Frontal cortex (tissue), 4 donors: ENCODE data around the gene EXOG. TPM values are rescaled to one million over a fixed set of nuclear protein-coding genes. Genes with fewer than 3 reads are reported as not detected.
A peak's percentile ranks its signal among the peaks of the same experiment; 100 is the strongest.

Source experiments
- DNase-seq, 2 donors: peaks; one replicate each; pipeline ENCODE4 v3.0.0; 2012; ENCODE audit warnings: low spot score in 2 of 2
- FAIRE-seq: peaks from 2 replicates; lab custom pipeline; 2012; peaks lifted over from hg19 to GRCh38; lab: Jason Lieb, UNC
- total RNA-seq: library from RNA; depleted of rRNA; stranded (reverse); fragments of >200 nt; gene quantifications from one replicate; pipeline ENCODE4 v1.2.3, GENCODE V29; 2014
- donor health status: control.
- donor health status: control.
- donor health status: control.

The EXOG gene
- total RNA-seq, result 13.5 TPM

DNA sequence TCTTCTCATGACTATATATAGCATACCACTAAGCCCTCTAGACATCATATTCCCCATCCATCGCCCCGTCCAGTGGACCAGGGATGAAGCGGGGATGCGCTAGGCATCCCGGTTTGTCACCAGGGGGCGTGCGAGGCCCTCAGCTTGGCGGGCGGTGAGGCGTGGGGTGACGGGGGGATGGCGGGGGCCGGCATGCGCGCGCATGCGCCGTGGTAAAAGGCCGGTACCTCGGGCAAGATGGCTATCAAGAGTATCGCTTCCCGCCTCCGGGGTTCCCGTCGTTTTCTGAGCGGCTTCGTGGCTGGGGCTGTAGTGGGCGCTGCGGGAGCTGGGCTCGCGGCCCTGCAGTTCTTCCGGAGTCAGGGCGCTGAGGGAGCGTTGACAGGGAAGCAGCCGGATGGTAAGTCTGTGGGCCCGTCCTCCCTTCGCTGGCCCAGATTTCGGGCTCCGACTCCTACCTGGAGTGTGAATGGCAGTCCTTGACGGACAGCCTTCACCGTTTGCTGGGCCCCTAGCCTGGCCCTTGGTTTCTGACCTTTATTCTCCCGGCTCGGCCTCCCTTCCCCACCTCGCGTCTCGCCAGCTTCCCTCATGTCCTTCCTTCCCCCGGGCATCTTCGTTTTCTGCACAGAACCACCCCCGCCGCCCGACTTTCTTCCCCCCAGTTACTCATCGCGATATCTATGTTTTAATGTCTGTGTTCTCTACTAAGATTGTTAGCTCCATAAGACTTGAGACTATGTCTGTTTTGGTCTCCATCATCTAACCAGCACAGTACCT, at the start of gene EXOG:
Gene EXOG, plus strand, starts transcription at position 210 of the 780 bp plus-strand sequence. Its CDS starts 28 bp downstream, at position 238.
- no peak for FAIRE-seq
- peak; percentile 83 to 93 for DNase-seq

GRCh38 chr3:38446812-38447211, 49.3 kb upstream of the EXOG start:
- FAIRE-seq, result no peak
- no peak for DNase-seq

DNA sequence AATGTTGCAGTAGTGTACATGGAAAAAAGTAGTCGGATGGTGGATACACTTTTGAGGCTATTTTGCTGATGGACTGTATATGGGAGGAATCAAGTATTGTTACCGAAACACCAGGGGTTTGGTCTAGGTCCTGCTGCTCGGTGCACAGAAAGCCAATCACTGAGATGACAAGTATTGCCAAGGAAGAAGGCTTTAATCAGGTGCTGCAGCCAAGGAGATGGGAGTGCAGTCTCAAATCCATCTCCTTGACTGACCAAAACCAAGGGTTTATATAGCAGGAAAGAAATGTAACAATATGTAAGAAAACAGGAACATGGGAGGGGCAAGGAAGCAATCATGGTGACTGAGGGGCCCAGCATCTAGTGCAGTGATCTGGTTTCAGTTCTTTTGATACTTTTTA, 45.3 kb upstream of the EXOG start:
- FAIRE-seq, result no peak
- DNase-seq, result no peak

- FAIRE-seq (no peak), DNase-seq (peak; percentile 97 to 98)
These were observed 42.8 kb upstream of the EXOG start, which contains the start of gene ACVR2B for GRCh38 chr3:38453075-38453912. TSS of gene ACVR2B (plus strand) at chr3:38453890. CDS start at chr3:38454323, 433 bp downstream.

GRCh38 chr3:38453913-38454177, 42.3 kb upstream of the EXOG start:
- DNase-seq (no peak), FAIRE-seq (no peak)

GRCh38 chr3:38454178-38454883, 41.8 kb upstream of the EXOG start:
- no peak for FAIRE-seq
- peak; percentile 54 to 76 for DNase-seq

- FAIRE-seq (no peak), DNase-seq (peak; percentile 75 to 76)
These were observed 41.1 kb upstream of the EXOG start for GRCh38 chr3:38454884-38455638.

- DNase-seq (no peak), FAIRE-seq (no peak)
These were observed 40.3 kb upstream of the EXOG start for GRCh38 chr3:38455639-38456430.

DNA sequence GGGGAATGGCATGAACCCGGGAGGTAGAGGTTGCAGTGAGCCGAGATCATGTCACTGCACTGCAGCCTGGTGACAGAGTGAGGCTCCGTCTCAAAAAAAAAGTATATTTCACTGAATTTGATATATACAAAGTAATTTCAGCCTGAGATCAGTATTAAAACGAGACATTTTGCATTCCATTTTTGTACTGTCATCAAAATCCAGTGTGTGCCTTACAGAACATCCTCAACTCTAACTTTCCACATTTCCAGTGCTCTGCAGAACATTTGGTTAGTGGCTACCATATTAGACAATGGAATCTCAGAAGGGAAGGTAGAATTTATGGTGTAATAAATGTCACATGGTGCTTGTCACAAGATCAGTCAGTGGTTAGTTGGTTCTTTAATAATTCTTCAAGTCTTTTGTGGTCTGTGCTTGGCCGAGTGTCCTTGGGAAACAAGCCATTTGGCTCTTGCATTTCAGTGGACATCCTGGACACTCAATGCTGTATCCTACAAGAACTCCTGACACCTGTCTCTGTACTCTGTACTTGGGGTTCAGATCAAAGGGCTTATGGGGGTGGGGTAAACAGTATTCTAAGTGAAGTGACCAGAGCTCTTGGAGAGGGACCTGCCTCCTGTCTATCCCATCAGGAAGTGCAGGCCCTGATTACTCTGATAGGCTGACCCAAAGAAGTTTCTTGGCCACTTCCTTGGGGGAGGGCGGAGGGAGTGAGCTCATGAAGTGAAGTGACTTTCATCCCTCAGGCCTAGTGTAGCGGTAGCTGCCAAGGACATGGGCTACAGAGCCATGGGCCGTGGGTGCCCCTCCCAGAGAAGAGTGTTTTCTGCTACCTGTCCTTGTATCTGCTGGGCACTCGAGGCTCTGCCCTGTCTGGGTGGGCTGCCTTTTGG, 38.8 kb upstream of the EXOG start:
- FAIRE-seq (no peak), DNase-seq (no peak)

DNA sequence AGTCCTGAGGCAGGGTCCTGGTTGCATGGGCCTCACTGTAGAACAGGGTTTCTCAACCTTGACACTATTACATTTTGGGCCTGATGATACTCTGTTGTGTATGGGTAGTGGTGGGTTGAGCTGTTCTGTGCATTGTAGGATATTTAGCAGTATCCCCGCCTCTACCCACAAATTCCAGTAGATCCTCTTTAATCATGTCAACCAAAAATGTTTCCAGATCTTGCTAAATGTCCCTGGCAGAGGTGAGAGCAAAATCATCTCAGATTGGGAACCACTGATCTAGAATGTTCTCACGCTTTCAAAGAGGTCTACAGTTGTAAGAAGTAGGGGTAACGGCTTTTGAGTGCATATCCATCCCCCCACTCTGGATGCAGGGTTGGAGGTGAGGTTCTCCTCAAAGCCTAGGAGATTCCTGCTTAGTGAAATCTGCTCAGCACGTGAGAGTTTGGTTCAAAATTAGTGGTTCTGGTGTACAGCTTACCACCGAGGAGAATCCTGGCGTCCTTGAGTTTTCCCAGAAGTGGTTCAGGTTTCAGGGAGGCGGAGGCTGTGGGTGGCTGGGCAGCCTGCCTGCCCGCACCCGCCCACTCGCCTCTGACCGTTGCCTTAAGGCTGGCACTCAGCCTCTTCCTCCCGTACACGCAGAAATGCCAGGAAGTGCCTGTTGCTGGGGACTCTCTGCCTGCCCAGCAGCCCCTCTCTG, 37.2 kb upstream of the EXOG start:
- DNase-seq (peak in 1 of 2 donors; percentile 60), FAIRE-seq (no peak)

GRCh38 chr3:38459499-38460048, 36.6 kb upstream of the EXOG start:
- no peak for FAIRE-seq

DNA sequence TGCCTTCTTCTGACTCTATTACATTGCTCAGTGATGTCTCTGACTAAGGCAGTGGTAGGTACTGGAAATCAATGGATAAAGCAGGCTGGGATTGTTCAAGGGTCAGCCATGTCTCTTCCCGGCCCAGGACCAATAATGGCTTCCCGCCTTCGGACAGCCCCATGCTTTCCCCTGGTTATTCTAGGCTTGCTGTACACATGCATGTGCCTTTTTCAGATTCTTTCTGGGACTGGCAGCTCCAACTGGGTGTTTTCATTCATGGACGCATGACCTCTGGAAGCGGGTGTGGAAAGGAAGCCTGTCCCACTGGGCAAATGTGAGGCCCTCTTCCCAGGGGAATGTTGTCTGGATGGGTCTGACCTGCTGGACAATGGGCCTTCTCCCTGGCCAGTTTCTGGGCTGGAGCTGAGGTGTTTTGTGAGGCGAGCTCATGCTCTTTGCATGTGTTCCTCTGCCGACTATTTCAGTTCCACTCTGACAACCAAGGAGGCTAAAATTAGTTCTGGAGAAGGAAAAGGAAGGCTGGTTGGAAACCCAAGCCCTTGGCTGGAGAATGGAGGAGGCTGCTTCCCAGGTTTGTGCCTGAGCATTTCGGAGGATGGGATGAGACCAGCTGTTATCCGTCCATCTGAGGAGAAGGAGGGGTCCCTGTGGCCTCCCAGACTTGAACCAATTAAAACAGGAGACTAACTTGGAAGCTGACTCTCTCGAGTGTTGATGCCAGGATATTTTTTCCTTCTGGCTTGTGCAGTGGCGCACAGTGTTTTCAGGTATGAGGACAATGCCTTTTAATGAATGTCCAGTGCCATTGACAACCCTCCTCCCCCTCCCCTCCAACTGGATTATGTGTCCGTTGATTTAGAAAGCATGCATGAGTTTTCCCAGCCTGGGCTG, 35.5 kb upstream of the EXOG start:
- DNase-seq (no peak), FAIRE-seq (no peak)

More at GRCh38 chr3:38459499-38460048, 36.6 kb upstream of the EXOG start:
- DNase-seq, result no peak

- FAIRE-seq, result no peak
- DNase-seq, result no peak
These were observed 30.5 kb upstream of the EXOG start for GRCh38 chr3:38465588-38466154.

DNA sequence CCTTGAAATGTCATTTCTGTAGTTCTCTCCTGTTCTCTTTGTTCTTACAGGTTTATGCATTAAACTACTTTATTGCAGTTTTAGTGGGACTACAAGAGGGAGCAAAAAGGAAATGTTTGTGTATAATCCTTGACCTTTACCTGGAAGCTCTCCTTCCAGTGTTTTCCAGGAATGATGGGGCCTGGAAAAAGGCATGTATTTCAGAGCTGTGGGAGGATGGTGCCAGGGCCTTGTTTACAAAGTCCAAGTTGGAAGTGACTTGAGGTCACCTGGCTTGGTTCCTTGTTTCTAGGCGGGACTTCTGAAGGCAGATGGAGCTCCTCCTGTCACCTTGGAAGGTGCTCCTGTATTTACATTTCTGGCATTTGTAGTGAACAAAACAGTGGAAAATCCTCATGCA, 27.4 kb upstream of the EXOG start:
- FAIRE-seq (no peak), DNase-seq (no peak)

DNA sequence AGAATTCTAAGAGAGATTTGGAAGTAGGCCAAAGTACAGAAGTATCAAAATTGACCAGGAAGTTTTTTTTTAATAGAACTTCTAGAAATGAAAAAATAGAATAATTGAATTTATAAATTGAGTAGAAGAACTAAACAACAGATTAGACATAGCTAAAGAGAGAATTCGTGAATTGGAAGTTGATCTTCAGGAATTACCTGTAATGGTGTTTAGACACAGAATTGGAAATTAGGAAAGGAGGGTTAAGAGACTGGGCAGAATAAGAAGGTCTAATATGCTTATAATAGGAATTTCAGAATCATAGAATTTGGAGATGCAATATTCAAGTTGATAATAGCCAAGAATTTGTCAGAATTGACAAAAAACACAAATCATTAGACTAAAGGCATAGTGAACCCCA, 26.3 kb upstream of the EXOG start:
- DNase-seq (no peak), FAIRE-seq (no peak)
